Gastrocnemius medialis (tissue), 4 donors: ENCODE measurements around the gene POLA1.

Experiments used
- POLR2A ChIP-seq, 2 donors: fragments of 450-650 bp; IDR thresholded peaks; one replicate each; pipeline ENCODE4 v1.6.1; 2017; ENCODE audit warnings: antibody characterized with exemption in 2 of 2, mild to moderate bottlenecking in 2 of 2, moderate library complexity in 2 of 2
- TF ChIP-seq, protein P1 (sequence below), 5 experiments: fragments of 450-650 bp in 3 of 5; fragments of 200-600 bp in 2 of 5; sonication (generic) in 2 of 5; IDR thresholded peaks in 4 of 5; conservative IDR thresholded peaks in 1 of 5; 1 replicate in 4 of 5; 2 replicates in 1 of 5; pipeline ENCODE4 v1.5.1; 2016 to 2019; ENCODE audit warnings: antibody characterized with exemption in 5 of 5, mild to moderate bottlenecking in 3 of 5, moderate library complexity in 3 of 5

GRCh38 chrX:24661292-24661691, 32.4 kb upstream of the POLA1 start:
- TF ChIP-seq POLR2A (IDR thresholded peaks at IDR 0.05), result no peak
- TF ChIP-seq, protein P1, sequence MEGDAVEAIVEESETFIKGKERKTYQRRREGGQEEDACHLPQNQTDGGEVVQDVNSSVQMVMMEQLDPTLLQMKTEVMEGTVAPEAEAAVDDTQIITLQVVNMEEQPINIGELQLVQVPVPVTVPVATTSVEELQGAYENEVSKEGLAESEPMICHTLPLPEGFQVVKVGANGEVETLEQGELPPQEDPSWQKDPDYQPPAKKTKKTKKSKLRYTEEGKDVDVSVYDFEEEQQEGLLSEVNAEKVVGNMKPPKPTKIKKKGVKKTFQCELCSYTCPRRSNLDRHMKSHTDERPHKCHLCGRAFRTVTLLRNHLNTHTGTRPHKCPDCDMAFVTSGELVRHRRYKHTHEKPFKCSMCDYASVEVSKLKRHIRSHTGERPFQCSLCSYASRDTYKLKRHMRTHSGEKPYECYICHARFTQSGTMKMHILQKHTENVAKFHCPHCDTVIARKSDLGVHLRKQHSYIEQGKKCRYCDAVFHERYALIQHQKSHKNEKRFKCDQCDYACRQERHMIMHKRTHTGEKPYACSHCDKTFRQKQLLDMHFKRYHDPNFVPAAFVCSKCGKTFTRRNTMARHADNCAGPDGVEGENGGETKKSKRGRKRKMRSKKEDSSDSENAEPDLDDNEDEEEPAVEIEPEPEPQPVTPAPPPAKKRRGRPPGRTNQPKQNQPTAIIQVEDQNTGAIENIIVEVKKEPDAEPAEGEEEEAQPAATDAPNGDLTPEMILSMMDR (IDR thresholded peaks at IDR 0.05 in 4 of 5, conservative IDR thresholded peaks at IDR 0.05 in 1 of 5), result no peak
